Stimulated activated CD4-positive, alpha-beta T cell treated with anti-CD3 and anti-CD28 coated beads, Interleukin-4, amount 100 ng/mL, for 48 hours (primary cell): Measurements from ENCODE around the gene WDR48.
"Not testable (repeated sequence)": the region's sequence is repeated elsewhere in the genome, so short reads cannot be mapped to it uniquely, and the experiment has no call there.

Experiments used
- DNase-seq, 2 donors: peaks; one replicate each; pipeline ENCODE4 v3.0.0-alpha.2; 2020; ENCODE audit warnings: low read depth in 2 of 2

Gene WDR48

GRCh38 chr3:39051649-39052561 is at the start of gene WDR48, which contains the start of gene SCN11A:
TSS of gene WDR48 (plus strand) at chr3:39052016. CDS start at chr3:39052026, 10 bp downstream.
TSS of gene SCN11A (minus strand) at chr3:39051944. CDS start at chr3:38950362, 101,582 bp downstream.
- DNase-seq, result peak; percentile 84 to 91

GRCh38 chr3:39005295-39005694 is 46.5 kb upstream of the WDR48 start:
- DNase-seq, result no peak

- no peak for DNase-seq
Measured at GRCh38 chr3:39011191-39011736, 40.6 kb upstream of the WDR48 start.

DNA sequence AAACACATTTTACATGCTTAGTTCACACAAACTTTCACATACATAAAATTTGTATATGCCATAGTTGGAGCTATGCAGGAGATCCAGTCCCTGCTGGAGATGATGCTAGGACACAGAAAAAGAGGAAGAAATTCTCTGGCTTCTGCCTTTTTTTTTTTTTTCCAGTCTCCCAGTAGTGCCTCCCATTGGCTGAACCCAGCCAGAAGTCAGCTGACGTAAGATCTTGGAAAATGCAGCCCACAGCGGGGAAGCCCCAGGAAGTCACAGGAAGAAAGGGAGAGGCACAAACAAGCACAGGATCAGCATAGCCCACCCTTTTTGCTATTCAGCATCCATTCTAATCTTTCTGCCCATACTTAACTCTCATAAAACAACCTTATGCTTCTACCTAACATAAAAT is 38.5 kb upstream of the WDR48 start:
- DNase-seq, result no peak

DNA sequence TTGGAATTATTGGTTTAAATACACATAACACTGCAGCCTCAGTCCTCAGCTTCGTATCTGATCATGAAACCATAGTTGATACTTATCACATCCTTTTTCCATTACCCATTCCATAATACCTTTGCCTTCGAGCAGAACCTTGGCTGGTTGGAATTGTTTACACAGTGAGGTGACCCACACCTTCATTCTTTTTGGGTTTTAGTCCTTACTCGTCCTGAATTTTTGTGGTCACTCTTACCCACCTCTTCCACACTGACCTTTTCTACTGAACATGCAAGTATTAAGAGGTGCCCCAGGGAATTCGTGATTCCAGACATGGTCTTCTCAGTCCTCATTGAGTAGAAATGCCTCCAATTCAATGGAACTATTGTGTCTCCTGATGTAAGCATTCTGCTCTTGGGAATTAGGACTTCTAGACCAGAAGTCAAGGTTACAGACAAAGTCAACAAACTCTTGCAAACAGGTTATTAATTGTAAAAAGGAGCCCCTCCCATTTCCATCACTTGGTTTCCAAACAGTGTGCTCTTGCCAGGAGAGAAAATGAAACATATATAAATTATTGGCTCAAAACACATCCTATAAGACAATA is 37.8 kb upstream of the WDR48 start:
- DNase-seq, result no peak

DNA sequence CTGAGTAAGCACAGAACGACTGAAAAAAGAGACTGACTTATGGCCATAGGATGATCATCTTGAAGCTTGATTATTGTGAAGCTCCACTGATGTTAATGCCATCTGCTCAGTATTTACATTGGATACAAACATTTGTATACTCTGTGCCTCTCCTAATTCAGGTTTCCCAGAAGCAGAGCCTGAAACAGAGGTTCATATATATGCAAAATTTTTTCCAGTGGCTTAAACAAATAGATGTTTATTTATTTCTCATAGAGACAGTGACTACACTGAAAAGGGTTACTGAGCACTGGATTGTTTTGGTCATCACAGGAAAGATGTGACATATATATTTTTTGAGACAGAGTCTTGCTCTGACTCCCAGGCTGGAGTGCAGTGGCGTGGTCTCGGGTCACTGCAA is 36.4 kb upstream of the WDR48 start:
- DNase-seq, result no peak

- DNase-seq, result no peak
Measured at GRCh38 chr3:39019299-39019698, 32.5 kb upstream of the WDR48 start.

DNA sequence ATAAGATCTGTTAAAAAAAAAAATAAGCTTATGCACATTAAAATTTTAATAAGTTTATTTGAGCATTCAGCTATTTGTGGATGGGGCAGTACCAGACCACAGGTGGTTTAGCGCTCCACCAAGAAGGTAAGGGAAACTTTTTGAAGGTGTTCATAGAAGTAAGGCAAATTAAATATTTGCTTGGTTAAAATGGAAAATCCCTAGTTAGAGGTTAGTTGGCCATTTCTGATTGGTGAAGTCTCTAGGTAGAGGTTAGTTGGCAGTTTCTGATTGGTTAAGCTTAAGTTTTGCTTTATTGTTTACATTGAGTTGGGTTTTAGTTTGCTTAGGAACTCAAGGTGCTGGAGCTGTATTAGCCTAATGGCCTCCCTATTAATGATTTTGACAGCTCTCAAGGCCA is 30.8 kb upstream of the WDR48 start:
- no peak for DNase-seq

DNA sequence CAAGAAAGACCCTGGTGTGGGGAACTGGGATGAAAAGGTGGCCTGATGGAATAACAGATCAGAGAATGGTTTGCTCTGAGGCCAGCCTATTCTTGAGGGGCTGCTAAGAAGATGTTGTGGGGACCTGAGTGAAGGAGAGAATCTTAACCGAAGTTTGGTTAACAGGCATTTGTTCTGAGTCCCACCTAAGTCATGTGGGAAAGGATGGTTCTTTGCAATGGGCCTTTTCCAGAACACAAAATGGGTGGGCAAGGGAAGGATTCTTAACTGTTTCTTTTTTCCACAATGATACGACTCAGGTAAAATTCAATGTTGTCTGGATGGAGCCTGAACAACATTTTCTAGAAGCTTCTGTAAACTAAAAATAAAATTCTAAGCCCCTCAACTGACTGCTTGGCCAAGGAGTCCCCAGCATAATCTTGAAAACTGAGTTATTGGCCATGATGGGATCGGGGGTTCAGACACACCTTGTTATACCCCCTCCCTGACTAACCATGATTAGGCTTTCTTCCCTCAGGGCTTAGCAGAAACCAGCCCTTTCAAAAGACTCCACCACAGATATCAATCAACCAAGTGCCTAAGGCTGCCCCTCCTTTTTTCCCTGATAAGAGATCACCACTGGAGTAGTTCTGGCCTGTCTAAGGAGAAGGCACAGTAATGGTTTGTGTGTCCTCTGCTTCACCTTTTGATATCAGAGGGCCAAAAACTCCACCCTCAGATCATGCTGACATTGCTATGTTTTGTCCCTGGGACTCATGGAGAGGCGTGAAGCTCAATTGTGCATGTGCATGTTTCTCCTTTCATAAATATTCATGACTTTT is 30.1 kb upstream of the WDR48 start:
- DNase-seq, result no peak

DNA sequence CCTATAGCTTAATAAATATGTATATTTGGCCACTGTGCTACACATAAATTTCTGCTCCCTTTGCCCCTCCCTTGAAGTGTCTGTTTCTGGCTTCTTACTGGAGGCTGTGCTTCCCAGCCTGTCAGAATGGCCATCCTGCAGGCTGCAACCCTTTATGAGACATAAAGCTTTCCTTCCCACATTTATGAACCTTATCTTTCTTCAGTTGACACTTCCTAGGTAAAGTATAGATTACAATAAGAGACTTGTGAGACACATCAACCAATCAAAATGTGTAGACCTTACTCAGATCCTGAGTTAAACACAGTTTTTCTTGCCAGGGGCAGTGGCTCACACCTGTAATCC is 29.6 kb upstream of the WDR48 start:
- no peak for DNase-seq

DNA sequence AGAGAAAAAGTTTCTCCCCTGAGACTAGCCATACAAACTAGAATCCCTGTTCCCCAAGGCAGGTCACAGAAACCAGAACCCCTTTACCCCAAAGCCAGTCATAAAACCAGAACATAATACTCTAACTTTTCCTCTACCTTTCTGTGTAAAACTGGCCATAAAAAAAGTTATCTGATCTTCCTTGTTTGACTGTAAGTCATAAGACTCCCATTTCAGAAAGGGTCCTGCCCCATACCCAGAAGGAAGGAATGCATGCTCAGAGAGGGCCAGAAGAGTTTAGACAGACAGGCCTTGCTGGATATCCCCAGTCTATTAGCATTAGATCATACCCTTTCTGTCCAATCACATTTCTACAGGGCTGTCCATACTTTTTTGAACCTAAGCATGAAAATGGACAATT is 27.3 kb upstream of the WDR48 start:
- DNase-seq, result no peak

- no peak for DNase-seq
Measured at GRCh38 chr3:39025222-39025970, 26.4 kb upstream of the WDR48 start.

DNA sequence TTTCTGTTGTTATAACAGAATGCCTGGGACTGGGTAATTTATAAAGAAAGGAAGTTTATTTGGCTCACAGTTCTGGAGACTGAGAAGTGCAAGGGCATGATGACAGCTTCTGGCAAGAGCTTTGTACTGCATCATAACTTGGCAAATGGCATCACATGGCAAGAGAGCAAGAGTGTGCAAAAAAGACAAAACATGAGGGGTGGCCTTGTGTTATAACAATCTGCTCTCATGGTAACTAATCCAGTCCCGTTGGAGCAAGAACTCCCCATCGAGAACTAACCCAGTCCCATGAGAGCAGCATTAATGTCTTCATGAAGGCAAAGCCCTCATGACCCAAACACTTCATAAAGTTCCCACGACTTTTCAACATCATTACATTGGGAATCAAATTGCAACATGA is 23.3 kb upstream of the WDR48 start:
- DNase-seq, result no peak

- DNase-seq, result no peak
Measured at GRCh38 chr3:39029556-39029955, 22.3 kb upstream of the WDR48 start.

GRCh38 chr3:39038165-39038564 is 13.7 kb upstream of the WDR48 start:
- no peak for DNase-seq

GRCh38 chr3:39050029-39050428 is 1.8 kb upstream of the WDR48 start:
- no peak for DNase-seq

- no peak for DNase-seq
Measured at GRCh38 chr3:39052583-39052982, 767 bp downstream of the WDR48 start.

- DNase-seq, result no peak
Measured at GRCh38 chr3:39053696-39054095, 1.9 kb downstream of the WDR48 start.

- no peak for DNase-seq
Measured at GRCh38 chr3:39056151-39056550, 4.3 kb downstream of the WDR48 start.

DNA sequence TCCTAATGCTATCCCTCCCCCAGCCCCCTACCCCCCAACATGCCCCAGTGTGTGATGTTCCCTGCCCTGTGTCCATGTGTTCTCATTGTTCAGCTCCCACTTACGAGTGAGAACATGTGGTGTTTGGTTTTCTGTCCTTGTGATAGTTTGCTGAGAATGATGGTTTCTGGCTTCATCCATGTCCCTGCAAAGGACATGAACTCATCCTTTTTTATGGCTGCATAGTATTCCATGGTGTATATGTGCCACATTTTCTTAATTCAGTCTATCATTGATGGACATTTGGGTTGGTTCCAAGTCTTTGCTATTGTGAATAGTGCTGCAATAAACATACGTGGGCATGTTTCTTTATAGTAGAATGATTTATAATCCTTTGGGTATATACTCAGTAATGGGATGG is 9.4 kb downstream of the WDR48 start:
- DNase-seq, result not testable (repeated sequence)

- no peak for DNase-seq
Measured at GRCh38 chr3:39062180-39062579, 10.4 kb downstream of the WDR48 start.
